T-cell (primary cell): Measurements from ENCODE around the gene ENTREP1. TPM values are rescaled to one million over a fixed set of nuclear protein-coding genes. Genes with fewer than 3 reads are reported as not detected.

Experiments
- ATAC-seq, 4 experiments: fragments of 200-7000 bp in 3 of 4; fragments of 150-1000 bp in 1 of 4; cut with Tn5 transposase; replicated peaks in 1 of 4; 1 replicate in 3 of 4; 2 replicates in 1 of 4; pipeline ENCODE4 v1.10.0; 2021; ENCODE audit warnings: moderate library complexity in 3 of 4, mild to moderate bottlenecking in 2 of 4, moderate number of reproducible peaks in 1 of 4
- CTCF ChIA-PET, 2 donors: fragments of 300-600 bp; sonication (Branson Sonifier 250); formaldehyde crosslinking; loops; one replicate each; lab custom pipeline; 2022; ENCODE audit warnings: antibody characterized with exemption in 2 of 2; lab: Charles Lee
- POLR2A ChIA-PET, 2 donors: fragments of 300-600 bp; sonication (Branson Sonifier 250); formaldehyde crosslinking; loops; one replicate each; lab custom pipeline; 2022; ENCODE audit warnings: antibody characterized with exemption in 2 of 2; lab: Charles Lee
- DNase-seq, 35 experiments: peaks; one replicate each; pipeline versions ENCODE4 v3.0.0 to v3.0.0-alpha.2; 2013 to 2023
- H3K27ac ChIP-seq: one replicate; pipeline ENCODE4 v1.5.1; 2013; ENCODE audit warnings: low read length
- H3K27me3 ChIP-seq, 2 experiments: replicated peaks in 1 of 2; 1 replicate in 1 of 2; 2 replicates in 1 of 2; pipeline versions ENCODE4 v1.6.1 to v1.7.0; 2013; ENCODE audit warnings: low read length in 1 of 2, mixed read lengths in 1 of 2; ENCODE audit not compliant: control insufficient read depth in 2 of 2, insufficient read depth in 2 of 2; ENCODE audit errors: extremely low read depth in 1 of 2
- H3K36me3 ChIP-seq, 2 donors: 1 replicate in 1 of 2; 2 replicates in 1 of 2; pipeline versions ENCODE4 v1.6.1 to v1.7.0; 2013; ENCODE audit warnings: low read length in 1 of 2; ENCODE audit not compliant: control insufficient read depth in 2 of 2, insufficient read depth in 1 of 2; ENCODE audit errors: extremely low read depth in 1 of 2
- H3K4me1 ChIP-seq, 2 experiments: 1 replicate in 1 of 2; 2 replicates in 1 of 2; pipeline versions ENCODE4 v1.6.1 to v1.7.0; 2013; ENCODE audit warnings: low read length in 2 of 2, mixed read lengths in 1 of 2; ENCODE audit not compliant: insufficient read depth in 2 of 2, control insufficient read depth in 1 of 2; ENCODE audit errors: extremely low read depth in 1 of 2
- H3K4me3 ChIP-seq, 2 donors: 1 replicate in 1 of 2; 2 replicates in 1 of 2; pipeline versions ENCODE4 v1.5.1 to v1.7.0; 2013; ENCODE audit warnings: mild to moderate bottlenecking in 2 of 2, low read length in 1 of 2, moderate library complexity in 1 of 2; ENCODE audit not compliant: control insufficient read depth in 1 of 2; ENCODE audit errors: extremely low read depth in 1 of 2
- H3K9me3 ChIP-seq: 2 replicates; pipeline ENCODE4 v1.7.0; 2013
- H3K27ac Mint-ChIP-seq, 2 donors: one replicate each; pipeline ENCODE4 v1.8.0; 2020 to 2021; ENCODE audit warnings: mild to moderate bottlenecking in 2 of 2, mixed read lengths in 2 of 2
- H3K27me3 Mint-ChIP-seq, 2 donors: one replicate each; pipeline ENCODE4 v1.8.0; 2021 to 2022; ENCODE audit warnings: mixed read lengths in 2 of 2
- H3K36me3 Mint-ChIP-seq: one replicate; pipeline ENCODE4 v1.8.0; 2021; ENCODE audit warnings: mixed read lengths
- H3K4me1 Mint-ChIP-seq, 3 donors: one replicate each; pipeline ENCODE4 v1.8.0; 2020 to 2022; ENCODE audit warnings: mixed read lengths in 3 of 3, mild to moderate bottlenecking in 1 of 3
- H3K4me3 Mint-ChIP-seq, 3 donors: one replicate each; pipeline ENCODE4 v1.8.0; 2020 to 2022; ENCODE audit warnings: mild to moderate bottlenecking in 3 of 3, mixed read lengths in 3 of 3, moderate library complexity in 3 of 3
- H3K9me3 Mint-ChIP-seq, 3 donors: one replicate each; pipeline ENCODE4 v1.8.0; 2020 to 2022; ENCODE audit warnings: mixed read lengths in 3 of 3
- WGBS: methylation state at CpG from one replicate; pipeline ENCODE4 v1.1.5; 2013; ENCODE audit warnings: missing lambda C conversion rate; ENCODE audit not compliant: insufficient coverage; 5-methylcytosine and 5-hydroxymethylcytosine counted together
- total RNA-seq, 35 experiments: library from RNA in 6 of 35; stranded (reverse) in 6 of 35; fragments of 120-200 nt in 1 of 35; gene quantifications; one replicate each; pipeline versions ENCODE4 v1.2.1 to v1.2.4 and lab custom pipeline; 2013 to 2026

The ENTREP1 gene
- total RNA-seq, 5 donors from 2014 or later (not counting 1 experiment from before 2014, with no cell fraction given), result 0.13 to 0.16 TPM; not detected in 3

DNA sequence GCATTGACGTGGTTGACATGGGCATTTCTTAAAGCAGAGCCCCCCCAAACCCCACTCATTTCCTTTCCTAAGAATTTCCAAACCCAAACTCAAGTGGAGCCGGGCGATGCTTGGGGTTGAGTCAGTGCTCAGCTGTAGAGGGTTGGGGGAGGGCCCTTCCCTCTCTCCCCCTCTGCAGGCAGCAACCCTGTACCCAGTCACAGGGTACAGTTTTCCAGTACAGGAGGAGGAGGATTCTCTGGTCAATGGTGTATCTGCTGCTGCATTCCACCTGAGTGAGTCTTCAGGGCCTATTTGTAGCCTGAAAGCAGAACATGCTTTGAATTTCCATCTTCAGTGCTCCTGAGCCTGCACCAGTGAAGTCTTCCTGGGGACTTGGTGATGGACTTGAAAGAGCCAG is 55.8 kb downstream of the ENTREP1 start:
- Histone ChIP-seq H3K27ac (no peak overlapping the region), H3K4me1 (no peaks in the 10 kb centered on the region), H3K9me3 (no peaks in the 10 kb centered on the region), H3K27me3 (peaks cover 0 to 12% of the 10 kb centered on the region in 2 experiments), H3K4me3 (no peak overlapping the region), H3K36me3 (no peaks in the 10 kb centered on the region)
- DNase-seq (no peak), ATAC-seq (no peak)
- CTCF ChIA-PET, result no interaction called here
- Mint-ChIP-seq H3K27ac (no peak overlapping the region), H3K4me1 (no peaks in the 10 kb centered on the region), H3K4me3 (no peak overlapping the region), H3K36me3 (no peaks in the 10 kb centered on the region), H3K27me3 (peaks cover 11 to 18% of the 10 kb centered on the region in 2 donors), H3K9me3 (no peaks in the 10 kb centered on the region)
- POLR2A ChIA-PET, result no interaction called here
- no CpG with 5 or more reads among the region's 3 CpGs for WGBS

- DNase-seq (no peak), ATAC-seq (no peak)
- no peaks in the 10 kb centered on the region for H3K4me1 ChIP-seq
- peaks cover 0 to 14% of the 10 kb centered on the region in 2 experiments for H3K27me3 ChIP-seq
- H3K36me3 ChIP-seq, result no peaks in the 10 kb centered on the region
- Mint-ChIP-seq H3K9me3 (no peaks in the 10 kb centered on the region), H3K36me3 (no peaks in the 10 kb centered on the region), H3K27me3 (peaks cover 6 to 21% of the 10 kb centered on the region in 2 donors), H3K27ac (no peak overlapping the region), H3K4me1 (no peaks in the 10 kb centered on the region), H3K4me3 (no peak overlapping the region)
- POLR2A ChIA-PET, result no interaction called here
- CTCF ChIA-PET, result no interaction called here
- no peak overlapping the region for H3K4me3 ChIP-seq
- H3K9me3 ChIP-seq, result no peaks in the 10 kb centered on the region
- H3K27ac ChIP-seq, result no peak overlapping the region
- 62% methylated on average over 3 of the region's 4 CpGs for WGBS
Observed at GRCh38 chr9:69382135-69382534, 57.1 kb downstream of the ENTREP1 start.

- H3K27ac ChIP-seq, result no peak overlapping the region
- no peaks in the 10 kb centered on the region for H3K36me3 Mint-ChIP-seq
- H3K36me3 ChIP-seq, result no peaks in the 10 kb centered on the region
- no peaks in the 10 kb centered on the region for H3K4me1 ChIP-seq
- peaks cover 13 to 26% of the 10 kb centered on the region in 2 donors for H3K27me3 Mint-ChIP-seq
- no peak overlapping the region for H3K27ac Mint-ChIP-seq
- ATAC-seq (no peak), DNase-seq (no peak)
- POLR2A ChIA-PET, result no interaction called here
- 78% methylated on average over 3 of the region's 6 CpGs for WGBS
- no peaks in the 10 kb centered on the region for H3K4me1 Mint-ChIP-seq
- H3K4me3 Mint-ChIP-seq, result no peak overlapping the region
- H3K9me3 ChIP-seq, result no peaks in the 10 kb centered on the region
- CTCF ChIA-PET, result no interaction called here
- H3K4me3 ChIP-seq, result no peak overlapping the region
- H3K9me3 Mint-ChIP-seq, result no peaks in the 10 kb centered on the region
- H3K27me3 ChIP-seq, result peaks cover 0 to 13% of the 10 kb centered on the region in 2 experiments
Observed at GRCh38 chr9:69385581-69386033, 60.6 kb downstream of the ENTREP1 start.

DNA sequence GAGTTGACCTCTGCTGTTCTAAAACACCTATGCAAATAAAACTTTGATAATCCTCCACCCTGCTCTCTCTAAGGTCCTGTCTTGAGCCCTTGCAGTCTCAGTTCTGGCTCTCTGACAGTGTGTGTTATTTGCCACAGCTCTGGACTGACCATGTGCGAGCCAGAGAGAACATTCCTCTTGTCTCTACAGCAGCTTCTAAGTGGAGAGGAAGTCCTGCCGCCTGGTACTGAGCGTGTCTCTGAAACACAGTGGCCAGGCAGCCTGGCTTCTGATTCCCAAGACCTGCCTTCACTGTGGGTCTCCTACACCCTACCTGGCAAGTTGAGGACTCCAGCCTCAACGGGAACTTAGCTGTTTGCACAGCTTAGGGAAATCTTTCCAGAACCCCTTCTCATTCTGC is 61.6 kb downstream of the ENTREP1 start:
- POLR2A ChIA-PET, result no interaction called here
- no peaks in the 10 kb centered on the region for H3K36me3 ChIP-seq

GRCh38 chr9:69388596-69388995 is 63.6 kb downstream of the ENTREP1 start:
- Mint-ChIP-seq H3K27ac (no peak overlapping the region), H3K4me3 (no peak overlapping the region), H3K4me1 (no peaks in the 10 kb centered on the region), H3K36me3 (no peaks in the 10 kb centered on the region), H3K27me3 (peaks cover 16 to 26% of the 10 kb centered on the region in 2 donors), H3K9me3 (no peaks in the 10 kb centered on the region)
- ChIA-PET POLR2A (no interaction called here), CTCF (no interaction called here)
- H3K36me3 ChIP-seq, result no peaks in the 10 kb centered on the region
- H3K9me3 ChIP-seq, result no peaks in the 10 kb centered on the region
- DNase-seq (no peak), ATAC-seq (no peak)
- H3K4me1 ChIP-seq, result no peaks in the 10 kb centered on the region
- H3K27ac ChIP-seq, result no peak overlapping the region
- no peak overlapping the region for H3K4me3 ChIP-seq
- H3K27me3 ChIP-seq, result peaks cover 0 to 15% of the 10 kb centered on the region in 2 experiments
- WGBS, result 100% methylated on average over 1 of the region's 3 CpGs

More for the DNA sequence above, 61.6 kb downstream of the ENTREP1 start:
- H3K27ac Mint-ChIP-seq, result no peak overlapping the region
- 51% methylated on average over 3 of the region's 4 CpGs for WGBS
- Histone ChIP-seq H3K27me3 (peaks cover 0 to 10% of the 10 kb centered on the region in 2 experiments), H3K9me3 (no peaks in the 10 kb centered on the region), H3K4me3 (no peak overlapping the region), H3K4me1 (no peaks in the 10 kb centered on the region), H3K27ac (no peak overlapping the region)
- no peaks in the 10 kb centered on the region for H3K4me1 Mint-ChIP-seq
- ATAC-seq, result no peak
- no peak for DNase-seq
- H3K9me3 Mint-ChIP-seq, result no peaks in the 10 kb centered on the region
- peaks cover 13 to 25% of the 10 kb centered on the region in 2 donors for H3K27me3 Mint-ChIP-seq
- CTCF ChIA-PET, result no interaction called here
- no peak overlapping the region for H3K4me3 Mint-ChIP-seq
- no peaks in the 10 kb centered on the region for H3K36me3 Mint-ChIP-seq

- H3K4me1 Mint-ChIP-seq, result no peaks in the 10 kb centered on the region
- Histone ChIP-seq H3K9me3 (no peaks in the 10 kb centered on the region), H3K4me3 (no peak overlapping the region), H3K27me3 (peaks cover 0 to 18% of the 10 kb centered on the region in 2 experiments), H3K36me3 (no peaks in the 10 kb centered on the region), H3K4me1 (no peaks in the 10 kb centered on the region), H3K27ac (no peak overlapping the region)
- no peaks in the 10 kb centered on the region for H3K9me3 Mint-ChIP-seq
- DNase-seq, result no peak
- ChIA-PET CTCF (no interaction called here), POLR2A (no interaction called here)
- no peak overlapping the region for H3K27ac Mint-ChIP-seq
- H3K36me3 Mint-ChIP-seq, result no peaks in the 10 kb centered on the region
- H3K4me3 Mint-ChIP-seq, result no peak overlapping the region
- ATAC-seq, result no peak
- WGBS, result 100% methylated on average over 1 of the region's 4 CpGs
- H3K27me3 Mint-ChIP-seq, result peaks cover 19 to 22% of the 10 kb centered on the region in 2 donors
Observed at GRCh38 chr9:69389437-69389995, 64.5 kb downstream of the ENTREP1 start.
